GM19351 (cell line): ENCODE data around the gene PIGP.
A peak's percentile ranks its signal among the peaks of the same experiment; 100 is the strongest.
"Not testable (repeated sequence)": the region's sequence is repeated elsewhere in the genome, so short reads cannot be mapped to it uniquely, and the experiment has no call there.

Experiments
- ATAC-seq: cut with Tn5 transposase; IDR thresholded peaks from one replicate; pipeline ENCODE4 v1.9.1; 2021; ENCODE audit warnings: mild to moderate bottlenecking, moderate library complexity; ENCODE audit not compliant: unreplicated experiment

The PIGP gene

DNA sequence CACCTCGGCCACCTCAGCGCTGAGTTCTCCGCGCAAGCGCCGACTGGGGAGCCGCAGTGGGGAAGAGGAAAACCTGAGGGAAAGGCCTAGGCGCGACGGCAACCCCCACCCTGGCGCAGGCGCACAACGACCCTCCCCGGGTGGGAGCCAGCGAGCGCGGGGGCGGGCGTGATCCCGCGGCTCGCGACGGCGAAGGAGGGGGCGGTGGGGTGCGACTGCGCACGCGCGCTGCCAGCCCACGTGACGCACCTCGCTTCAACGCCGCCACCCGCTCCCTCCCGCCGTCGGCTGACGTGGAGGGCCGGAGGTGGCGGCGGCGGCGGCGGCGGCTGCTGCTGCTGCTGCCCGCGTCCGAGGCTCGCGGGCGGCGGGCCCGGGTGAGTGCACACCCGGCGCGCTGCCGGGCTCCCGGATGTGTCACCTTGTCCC is at the start of gene PIGP, which contains the start of gene TTC3:
Gene PIGP, minus strand, starts transcription at position 84 of the 429 bp plus-strand sequence. CDS start 556 bp downstream, outside the sequence.
Gene TTC3, plus strand, starts transcription at position 267 of the 429 bp plus-strand sequence. CDS start 14,004 bp downstream, outside the sequence.
- peak; percentile 64 for ATAC-seq

DNA sequence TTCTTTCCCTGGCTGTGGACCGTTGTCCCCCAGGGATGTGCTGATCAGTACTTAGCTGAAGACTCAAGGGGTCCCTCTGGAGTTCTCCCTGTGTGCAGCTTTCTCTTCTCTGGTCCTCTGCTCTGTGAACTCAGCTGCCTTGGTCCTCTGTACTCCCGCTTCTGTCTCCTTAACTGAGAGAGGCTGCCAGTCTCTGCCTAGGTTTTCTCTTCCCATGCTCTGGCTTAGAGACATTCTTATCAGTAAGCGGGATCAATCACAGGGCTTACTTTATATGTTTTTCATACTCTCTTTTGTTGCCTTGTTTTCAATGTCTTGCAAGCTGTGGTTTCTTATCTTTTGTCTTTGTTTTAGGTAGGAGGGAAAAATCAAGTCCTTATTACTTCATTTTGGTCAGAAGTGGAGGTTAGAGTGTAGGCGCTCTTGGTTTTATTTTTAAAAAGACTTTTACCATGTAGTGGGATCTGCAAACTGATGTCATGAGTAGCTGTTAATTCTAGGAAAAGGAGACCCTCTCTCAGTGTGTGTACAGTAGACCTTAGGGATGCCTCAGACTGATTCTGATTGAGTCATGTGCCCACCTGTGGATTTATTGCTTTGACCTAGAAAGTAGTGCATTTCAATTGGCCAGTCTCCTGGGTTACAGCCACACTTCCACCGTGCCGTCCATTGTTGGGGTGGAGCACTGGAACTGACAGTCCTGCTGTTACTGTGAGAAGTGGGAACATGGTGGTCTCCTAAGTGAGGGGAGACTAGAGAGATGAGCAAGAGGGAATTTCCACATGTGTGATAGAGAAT is 46.7 kb upstream of the PIGP start:
- no peak for ATAC-seq

GRCh38 chr21:37118187-37118826 is 45.4 kb upstream of the PIGP start:
- no peak for ATAC-seq

DNA sequence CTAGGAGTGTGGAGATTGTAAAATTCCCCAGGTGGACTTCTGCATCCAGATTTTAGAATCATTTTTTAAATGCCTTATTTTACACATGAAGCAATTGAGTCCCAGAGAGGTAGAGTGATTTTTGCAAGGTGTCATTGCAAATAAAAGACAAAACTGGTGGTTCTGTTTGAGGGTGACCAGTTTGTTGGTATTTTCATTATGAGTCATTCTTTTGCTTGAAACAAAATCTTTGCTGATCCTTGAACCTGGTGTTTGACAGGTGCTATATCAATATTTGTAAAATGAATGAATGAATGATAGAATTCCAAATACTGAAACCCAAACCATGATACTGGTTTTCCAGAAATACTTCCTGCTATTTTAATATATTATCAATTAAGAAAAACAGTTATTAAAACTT is 44.3 kb upstream of the PIGP start:
- no peak for ATAC-seq

DNA sequence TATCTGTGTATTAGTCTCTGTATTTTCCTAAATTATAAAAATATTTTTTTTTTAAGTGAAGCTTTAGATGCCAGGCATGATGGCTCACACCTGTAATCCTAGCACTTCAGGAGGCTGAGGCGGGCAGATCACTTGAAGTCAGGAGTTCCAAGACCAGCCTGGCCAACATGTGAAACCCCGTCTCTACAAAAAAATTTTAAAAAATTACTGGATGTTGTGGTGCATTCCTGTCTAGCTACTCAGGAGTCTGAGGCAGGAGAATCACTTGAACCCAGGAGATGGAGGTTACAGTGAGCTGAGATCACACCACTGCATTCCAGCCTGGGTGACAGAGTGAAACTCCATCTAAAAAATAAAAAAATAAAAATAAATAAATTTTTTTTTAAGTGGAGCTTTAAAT is 43.6 kb upstream of the PIGP start:
- not testable (repeated sequence) for ATAC-seq

GRCh38 chr21:37114301-37114700 is 41.4 kb upstream of the PIGP start:
- not testable (repeated sequence) for ATAC-seq

DNA sequence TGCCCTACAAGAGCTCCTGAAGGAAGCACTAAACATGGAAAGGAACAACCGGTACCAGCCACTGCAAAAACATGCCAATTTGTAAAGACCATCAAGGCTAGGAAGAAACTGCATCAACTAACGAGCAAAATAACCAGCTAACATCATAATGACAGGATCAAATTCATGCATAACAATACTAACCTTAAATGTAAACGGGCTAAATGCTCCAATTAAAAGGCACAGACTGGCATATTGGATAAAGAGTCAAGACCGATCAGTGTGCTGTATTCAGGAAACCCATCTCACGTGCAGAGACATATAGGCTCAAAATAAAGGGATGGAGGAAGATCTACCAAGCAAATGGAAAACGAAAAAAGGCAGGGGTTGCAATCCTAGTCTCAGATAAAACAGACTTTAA is 38.2 kb upstream of the PIGP start:
- ATAC-seq: not testable (repeated sequence)

- ATAC-seq: no peak
Measured at GRCh38 chr21:37106998-37107397, 34.1 kb upstream of the PIGP start.

DNA sequence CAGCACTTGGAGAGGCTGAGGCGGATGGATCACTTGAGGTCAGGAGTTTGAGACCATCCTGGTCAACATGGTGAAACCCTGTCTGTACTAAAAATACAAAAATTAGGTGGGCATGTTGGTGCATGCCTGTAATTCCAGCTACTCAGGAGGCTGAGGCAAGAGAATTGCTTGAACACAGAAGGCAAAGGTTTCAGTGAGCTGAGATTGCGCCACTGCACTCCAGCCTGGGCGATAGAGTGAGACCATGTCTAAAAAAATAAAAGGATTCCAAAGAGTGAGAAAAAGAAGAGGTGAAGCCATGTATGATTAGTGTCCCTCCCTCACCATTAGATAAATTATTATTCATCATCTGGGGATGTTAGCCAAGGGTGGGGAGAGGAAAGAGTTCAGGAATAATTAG is 29.9 kb upstream of the PIGP start:
- not testable (repeated sequence) for ATAC-seq

GRCh38 chr21:37101384-37101783 is 28.5 kb upstream of the PIGP start:
- no peak for ATAC-seq

GRCh38 chr21:37100316-37100715 is 27.4 kb upstream of the PIGP start:
- no peak for ATAC-seq

DNA sequence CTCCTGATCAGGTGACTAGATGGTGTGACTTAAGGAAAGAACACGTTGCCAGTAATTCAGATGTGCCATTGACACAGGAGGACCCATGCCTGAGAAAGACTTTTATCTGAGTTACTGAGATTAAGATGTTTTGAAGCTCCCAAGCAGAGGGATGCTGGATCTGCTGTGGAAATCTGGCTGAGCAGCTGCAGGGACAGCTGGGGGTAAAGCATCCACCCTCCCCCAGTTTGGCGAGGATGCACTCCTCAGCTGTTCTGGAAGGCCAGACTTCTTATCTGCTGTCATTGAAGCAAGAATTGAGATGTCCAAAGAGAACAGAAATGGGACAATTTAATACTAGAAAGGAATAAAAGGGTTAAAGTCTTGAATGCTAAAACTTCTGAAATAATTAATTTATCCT is 25.9 kb upstream of the PIGP start:
- no peak for ATAC-seq

GRCh38 chr21:37095821-37096220 is 22.9 kb upstream of the PIGP start:
- no peak for ATAC-seq

DNA sequence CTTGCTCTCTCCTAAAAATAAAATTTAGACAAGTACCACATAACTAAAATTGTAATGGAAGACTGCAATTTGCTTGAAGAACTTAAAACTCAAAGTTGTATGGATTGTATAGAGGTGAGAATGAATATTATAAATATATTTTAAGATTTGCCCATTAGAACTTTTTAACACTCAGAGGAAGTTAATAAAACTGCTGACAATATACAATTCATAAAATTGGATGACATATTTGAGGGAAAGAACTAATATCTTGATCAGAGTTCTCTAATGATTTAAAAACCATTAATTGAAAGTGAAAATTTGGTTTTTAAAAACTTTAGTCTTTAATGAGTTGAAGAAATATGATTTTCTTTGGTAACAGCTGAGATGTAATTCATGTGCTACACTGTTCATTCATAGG is 21.1 kb upstream of the PIGP start:
- no peak for ATAC-seq

GRCh38 chr21:37088186-37088735 is 15.4 kb upstream of the PIGP start:
- ATAC-seq: no peak

DNA sequence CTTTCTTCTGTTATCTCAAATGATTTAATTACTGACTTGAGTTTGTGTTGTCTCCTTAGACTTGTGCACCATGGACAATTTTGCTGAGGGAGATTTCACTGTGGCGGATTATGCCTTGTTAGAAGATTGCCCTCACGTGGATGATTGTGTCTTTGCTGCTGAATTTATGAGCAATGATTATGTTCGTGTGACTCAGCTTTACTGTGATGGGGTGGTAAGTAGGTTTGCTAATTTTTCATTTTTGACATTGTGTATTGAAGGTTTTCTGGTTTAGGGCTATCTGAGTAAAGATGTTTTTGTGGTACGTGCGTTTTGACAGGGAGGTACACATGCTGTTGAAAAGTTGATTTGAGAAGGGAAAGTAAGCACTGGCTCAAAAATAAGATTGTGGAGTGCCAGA is 14.3 kb upstream of the PIGP start:
- ATAC-seq: no peak

DNA sequence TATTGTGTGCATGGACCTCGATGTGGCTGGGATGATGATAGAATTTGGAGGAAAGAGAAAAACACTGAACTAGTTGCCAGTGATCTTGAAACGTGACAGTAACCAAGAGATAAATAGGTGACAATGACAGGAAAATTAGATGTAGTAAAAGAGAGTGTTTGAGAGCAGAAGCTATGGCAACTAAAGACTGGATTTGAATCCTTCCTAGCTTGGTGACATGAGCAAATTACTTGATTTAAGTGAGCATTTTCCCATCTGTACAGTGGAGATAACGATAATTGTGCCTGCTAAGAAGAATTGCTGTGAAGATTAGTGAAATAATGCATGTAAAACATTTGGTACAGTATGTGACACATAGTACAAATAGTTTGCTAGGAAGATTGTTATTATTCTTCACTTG is 12.9 kb upstream of the PIGP start:
- no peak for ATAC-seq

DNA sequence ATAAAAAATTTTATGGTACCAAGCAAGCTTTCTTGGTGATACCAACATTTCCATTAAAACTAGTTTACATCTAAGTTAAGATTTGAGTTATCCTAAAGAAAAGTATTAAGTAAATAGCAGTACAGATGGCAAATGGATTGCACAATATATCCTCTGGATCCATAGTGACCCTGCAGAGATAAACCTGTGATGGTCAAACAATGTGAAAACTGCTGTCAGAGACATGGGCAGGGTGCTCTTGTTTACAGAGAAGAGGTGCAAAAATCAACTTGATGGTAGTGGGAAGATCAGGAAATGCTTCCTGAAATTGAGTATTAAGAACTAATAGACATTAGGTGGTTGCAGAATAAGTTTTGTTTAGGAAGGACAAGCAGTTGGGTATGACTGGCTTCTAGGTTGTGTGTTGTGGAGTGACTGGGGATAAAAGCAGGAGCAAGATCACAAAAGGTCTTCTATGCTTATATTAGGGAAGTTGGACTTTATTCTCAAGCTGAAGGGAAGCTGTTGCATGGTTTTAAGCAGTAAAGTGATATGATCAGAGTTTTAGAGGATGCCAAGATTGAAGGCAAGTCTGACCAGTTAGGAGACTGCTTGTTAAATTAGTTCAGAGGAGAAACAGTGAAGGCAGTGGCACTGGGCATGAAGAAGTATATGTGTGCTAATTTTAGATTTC is 10.1 kb upstream of the PIGP start:
- no peak for ATAC-seq

DNA sequence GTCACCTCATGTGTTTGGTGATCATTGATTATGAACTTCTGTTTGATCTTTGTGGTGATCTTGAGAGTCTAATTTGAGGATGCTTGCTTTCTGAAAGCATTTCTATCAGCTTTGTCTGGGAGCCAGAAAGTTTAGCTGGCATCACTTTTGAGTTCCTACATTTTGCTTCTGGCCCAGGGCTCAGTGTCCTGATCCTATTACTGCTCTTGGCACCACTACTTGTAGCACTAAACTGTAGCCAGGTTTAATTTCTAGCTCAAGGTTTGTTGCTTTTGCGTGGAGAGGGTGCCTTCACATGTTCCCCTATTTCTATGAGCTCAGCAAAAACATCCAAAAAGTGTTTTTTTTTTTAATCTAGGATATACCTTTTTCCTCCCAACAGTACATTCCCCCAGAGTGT is 9.5 kb upstream of the PIGP start:
- ATAC-seq: no peak

DNA sequence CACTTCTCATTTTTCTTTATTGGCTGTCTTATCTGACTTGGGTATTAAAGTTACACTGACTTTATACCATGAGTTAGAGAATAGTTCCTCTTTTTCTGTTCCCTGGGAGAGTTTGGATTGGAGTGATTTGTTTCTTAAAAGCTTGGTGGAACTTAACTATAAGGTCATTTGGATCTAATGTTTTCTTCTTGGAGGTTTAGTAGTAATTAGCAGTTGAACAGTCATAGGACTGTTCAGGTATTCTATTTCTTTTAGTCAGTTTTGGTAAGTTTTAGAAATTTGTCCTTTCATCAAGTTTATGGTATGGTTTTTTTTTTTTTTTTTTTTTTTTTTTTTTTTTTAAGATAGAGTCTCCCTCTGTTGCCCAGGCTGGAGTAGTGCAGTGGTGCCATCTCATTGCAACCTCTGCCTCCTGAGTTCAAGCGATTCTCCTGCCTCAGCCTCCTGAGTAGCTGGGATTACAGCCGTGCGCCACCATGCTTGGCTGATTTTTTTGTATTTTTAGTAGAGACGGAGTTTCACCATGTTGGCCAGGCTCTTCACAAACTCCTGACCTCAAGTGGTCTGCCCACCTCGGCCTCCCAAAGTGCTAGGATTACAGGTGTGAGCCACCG is 6.4 kb upstream of the PIGP start:
- ATAC-seq: no peak

- no peak for ATAC-seq
Measured at GRCh38 chr21:37077403-37077802, 4.5 kb upstream of the PIGP start.
